Thymus (tissue), 14 donors: ENCODE results near the gene SMTNL1. TPM values are rescaled to one million over a fixed set of nuclear protein-coding genes. Genes with fewer than 3 reads are reported as not detected.

Source experiments
- DNase-seq, 9 donors: peaks; one replicate each; pipeline ENCODE4 v3.0.0-alpha.2; 2013; ENCODE audit warnings: low spot score in 9 of 9, low read depth in 6 of 9, missing footprints in 1 of 9
- H3K27ac ChIP-seq, 2 donors: one replicate each; pipeline ENCODE4 v1.5.1; 2013; ENCODE audit warnings: control low read depth in 1 of 2, low read depth in 1 of 2, low read length in 1 of 2, mild to moderate bottlenecking in 1 of 2, moderate library complexity in 1 of 2
- H3K27me3 ChIP-seq, 2 donors: one replicate each; pipeline ENCODE4 v1.5.1; 2013; ENCODE audit warnings: low read length in 1 of 2; ENCODE audit not compliant: control insufficient read depth in 2 of 2, insufficient read depth in 1 of 2
- H3K36me3 ChIP-seq, 2 donors: one replicate each; pipeline ENCODE4 v1.5.1; 2013; ENCODE audit warnings: low read length in 1 of 2, mild to moderate bottlenecking in 1 of 2, moderate library complexity in 1 of 2; ENCODE audit not compliant: control insufficient read depth in 2 of 2, insufficient read depth in 2 of 2
- H3K4me1 ChIP-seq, 2 donors: one replicate each; pipeline ENCODE4 v1.5.1; 2013; ENCODE audit warnings: low read length in 2 of 2; ENCODE audit not compliant: control insufficient read depth in 2 of 2, insufficient read depth in 2 of 2
- H3K4me3 ChIP-seq, 2 donors: one replicate each; pipeline ENCODE4 v1.5.1; 2013; ENCODE audit warnings: low read length in 2 of 2, control low read depth in 1 of 2, mild to moderate bottlenecking in 1 of 2
- H3K9me3 ChIP-seq, 2 donors: one replicate each; pipeline ENCODE4 v1.5.1; 2013; ENCODE audit warnings: low read length in 1 of 2, mild to moderate bottlenecking in 1 of 2; ENCODE audit not compliant: control insufficient read depth in 2 of 2, insufficient read depth in 1 of 2
- WGBS: extraction: QIAGEN DNeasy Blood & Tissue Kit; methylation state at CpG from one replicate; pipeline ENCODE4 v1.1.7; 2013; 5-methylcytosine and 5-hydroxymethylcytosine counted together
- long read RNA-seq, 10 donors: transcript quantifications; one replicate each; lab custom pipeline, GENCODE V29; 2026
- polyA plus RNA-seq: library from polyadenylated mRNA; stranded (reverse); fragments of 200-250 nt; gene quantifications from one replicate; pipeline ENCODE4 v1.2.3, GENCODE V29; 2013
- total RNA-seq: library from RNA; stranded (reverse); fragments of 120-200 nt; gene quantifications from one replicate; pipeline ENCODE4 v1.2.4, GENCODE V29; 2013
- donor health status: healthy.

SMTNL1 gene
- 0.05 TPM for total RNA-seq
- polyA plus RNA-seq = 0.05 TPM
- long read RNA-seq, donor 1, partial matches to known transcripts = 19 of 19 reads
- long read RNA-seq, donor 1, other reads (novel, unspliced or antisense) = 0 of 19 reads
- long read RNA-seq, donor 2 = 0 reads
- long read RNA-seq, donor 3 = 0 reads
- long read RNA-seq, donor 4 = 0 reads
- long read RNA-seq, donor 5 = 0 reads
- long read RNA-seq, donor 6 = 0 reads
- long read RNA-seq, donor 7, partial matches to known transcripts = 22 of 171 reads
- long read RNA-seq, donor 7, other reads (novel, unspliced or antisense) = 149 of 171 reads
- long read RNA-seq, donor 8 = 0 reads
- long read RNA-seq, donor 9 = 0 reads
- long read RNA-seq, donor 10 = 0 reads

- Histone ChIP-seq H3K27ac (no peak within 1 kb of the TSS), H3K36me3 (peaks cover 3 to 4% of the 10 kb centered on the region in 2 donors), H3K27me3 (no peaks in the 10 kb centered on the region), H3K4me1 (no peaks in the 10 kb centered on the region), H3K9me3 (no peaks in the 10 kb centered on the region), H3K4me3 (no peak within 1 kb of the TSS)
- 94% methylated on average over 14 of the region's 14 CpGs for WGBS
- DNase-seq = no peak
Measured at GRCh38 chr11:57536947-57537619, at the start of gene SMTNL1. SMTNL1 (plus strand) TSS chr11:57537595; CDS start chr11:57542643, 5,048 bp downstream.

- DNase-seq = no peak
- Histone ChIP-seq H3K27ac (no peak overlapping the region), H3K4me3 (no peak overlapping the region), H3K9me3 (peaks cover 0 to 3% of the 10 kb centered on the region in 2 donors), H3K4me1 (peaks cover 2 to 7% of the 10 kb centered on the region in 2 donors), H3K27me3 (peaks cover 7 to 22% of the 10 kb centered on the region in 2 donors), H3K36me3 (no peaks in the 10 kb centered on the region)
- WGBS = 97% methylated on average over 6 of the region's 6 CpGs
Measured at GRCh38 chr11:57487920-57488659, 49.3 kb upstream of the SMTNL1 start.

- no peak for DNase-seq
- no peaks in the 10 kb centered on the region for H3K36me3 ChIP-seq
- peaks cover 0 to 3% of the 10 kb centered on the region in 2 donors for H3K9me3 ChIP-seq
- WGBS = 97% methylated on average over 9 of the region's 9 CpGs
- H3K27ac ChIP-seq = no peak overlapping the region
- no peaks in the 10 kb centered on the region for H3K27me3 ChIP-seq
- H3K4me3 ChIP-seq = no peak overlapping the region
- no peaks in the 10 kb centered on the region for H3K4me1 ChIP-seq
Measured at GRCh38 chr11:57490456-57491248, 46.7 kb upstream of the SMTNL1 start.

- Histone ChIP-seq H3K9me3 (peaks cover 0 to 3% of the 10 kb centered on the region in 2 donors), H3K27me3 (no peaks in the 10 kb centered on the region), H3K36me3 (no peaks in the 10 kb centered on the region), H3K27ac (no peak overlapping the region), H3K4me3 (no peak overlapping the region), H3K4me1 (no peaks in the 10 kb centered on the region)
- peak in 2 of 9 donors; percentile 58 to 66 for DNase-seq
- 95% methylated on average over 11 of the region's 11 CpGs for WGBS
Measured at GRCh38 chr11:57491371-57492061, 45.9 kb upstream of the SMTNL1 start.

GRCh38 chr11:57493507-57494503, 43.6 kb upstream of the SMTNL1 start:
- no peak overlapping the region for H3K4me3 ChIP-seq
- H3K27me3 ChIP-seq = no peaks in the 10 kb centered on the region
- H3K9me3 ChIP-seq = peaks cover 0 to 3% of the 10 kb centered on the region in 2 donors
- 84% methylated on average over 15 of the region's 15 CpGs for WGBS
- no peak overlapping the region for H3K27ac ChIP-seq
- no peaks in the 10 kb centered on the region for H3K4me1 ChIP-seq
- peak in 5 of 9 donors; percentile 47 to 73 (median 57) for DNase-seq
- no peaks in the 10 kb centered on the region for H3K36me3 ChIP-seq

GRCh38 chr11:57496109-57496820, 41.1 kb upstream of the SMTNL1 start:
- no peak for DNase-seq
- 94% methylated on average over 9 of the region's 9 CpGs for WGBS
- H3K27me3 ChIP-seq = no peaks in the 10 kb centered on the region
- no peaks in the 10 kb centered on the region for H3K36me3 ChIP-seq
- H3K27ac ChIP-seq = no peak overlapping the region
- H3K4me1 ChIP-seq = peaks cover 0 to 10% of the 10 kb centered on the region in 2 donors
- peaks cover 0 to 3% of the 10 kb centered on the region in 2 donors for H3K9me3 ChIP-seq
- H3K4me3 ChIP-seq = no peak overlapping the region
